Chondrocyte (in vitro differentiated cells): Measurements from ENCODE around the gene TRPV2. TPM values are rescaled to one million over a fixed set of nuclear protein-coding genes. Genes with fewer than 3 reads are reported as not detected.

Experiments used
- DNase-seq: peaks from one replicate; pipeline ENCODE4 v3.0.0; 2021; ENCODE audit warnings: mixed read lengths, low spot score
- H3K27ac Mint-ChIP-seq: one replicate; pipeline ENCODE4 v1.8.0; 2021; ENCODE audit warnings: mild to moderate bottlenecking, moderate library complexity, mixed read lengths; ENCODE audit not compliant: unreplicated experiment
- H3K27me3 Mint-ChIP-seq: 2 replicates; pipeline ENCODE4 v1.8.0; 2021; ENCODE audit warnings: low read depth, mixed read lengths
- H3K36me3 Mint-ChIP-seq: 2 replicates; pipeline ENCODE4 v1.8.0; 2021; ENCODE audit warnings: low read depth, mixed read lengths
- H3K4me1 Mint-ChIP-seq: 2 replicates; pipeline ENCODE4 v1.8.0; 2021; ENCODE audit warnings: low read depth, mild to moderate bottlenecking, mixed read lengths
- H3K4me3 Mint-ChIP-seq: one replicate; pipeline ENCODE4 v1.8.0; 2021; ENCODE audit warnings: mild to moderate bottlenecking, moderate library complexity, mixed read lengths; ENCODE audit not compliant: unreplicated experiment
- H3K9me3 Mint-ChIP-seq: 2 replicates; pipeline ENCODE4 v1.8.0; 2021; ENCODE audit warnings: low read depth, mixed read lengths
- CTCF ChIP-seq: fragments of 200-600 bp; sonication (generic); IDR thresholded peaks from 2 replicates; pipeline ENCODE4 v1.5.0; 2021; ENCODE audit warnings: antibody characterized with exemption, mild to moderate bottlenecking, moderate library complexity
- total RNA-seq: library from RNA; stranded (reverse); gene quantifications from 3 replicates; pipeline ENCODE4 v1.2.1, GENCODE V29; 2021

TRPV2 gene
- total RNA-seq, 1 donor from 2014 or later: 43.5 TPM

- H3K27me3 Mint-ChIP-seq: no peaks in the 10 kb centered on the region
- H3K4me1 Mint-ChIP-seq: peaks cover 42% of the 10 kb centered on the region
- H3K36me3 Mint-ChIP-seq: peaks cover 22% of the 10 kb centered on the region
- no peak overlapping the region for H3K4me3 Mint-ChIP-seq
- DNase-seq: no peak
- no peaks in the 10 kb centered on the region for H3K9me3 Mint-ChIP-seq
- no peak overlapping the region for H3K27ac Mint-ChIP-seq
- TF ChIP-seq CTCF: no peak
Measured at GRCh38 chr17:16443511-16444257, 28.3 kb downstream of the TRPV2 start.

- H3K4me1 Mint-ChIP-seq: peaks cover 42% of the 10 kb centered on the region
- H3K9me3 Mint-ChIP-seq: no peaks in the 10 kb centered on the region
- no peak overlapping the region for H3K4me3 Mint-ChIP-seq
- DNase-seq: no peak
- no peak overlapping the region for H3K27ac Mint-ChIP-seq
- peaks cover 22% of the 10 kb centered on the region for H3K36me3 Mint-ChIP-seq
- no peak for TF ChIP-seq CTCF
- no peaks in the 10 kb centered on the region for H3K27me3 Mint-ChIP-seq
Measured at GRCh38 chr17:16444258-16444886, 29.0 kb downstream of the TRPV2 start.

GRCh38 chr17:16446338-16446983 is 31.1 kb downstream of the TRPV2 start:
- Mint-ChIP-seq H3K36me3 (peaks cover 10% of the 10 kb centered on the region), H3K9me3 (no peaks in the 10 kb centered on the region), H3K27ac (no peak overlapping the region), H3K4me3 (no peak overlapping the region), H3K27me3 (no peaks in the 10 kb centered on the region), H3K4me1 (peaks cover 22% of the 10 kb centered on the region)
- no peak for DNase-seq
- peak; percentile 15 for TF ChIP-seq CTCF

- no peak for DNase-seq
- Mint-ChIP-seq H3K27ac (no peak overlapping the region), H3K4me1 (peaks cover 10% of the 10 kb centered on the region), H3K36me3 (peaks cover 4% of the 10 kb centered on the region), H3K4me3 (no peak overlapping the region), H3K9me3 (no peaks in the 10 kb centered on the region), H3K27me3 (no peaks in the 10 kb centered on the region)
- TF ChIP-seq CTCF: no peak
Measured at GRCh38 chr17:16447676-16448075, 32.3 kb downstream of the TRPV2 start.

- H3K9me3 Mint-ChIP-seq: no peaks in the 10 kb centered on the region
- H3K27ac Mint-ChIP-seq: no peak overlapping the region
- no peak for DNase-seq
Measured at GRCh38 chr17:16448490-16448889, 33.1 kb downstream of the TRPV2 start.

More at GRCh38 chr17:16448490-16448889, 33.1 kb downstream of the TRPV2 start:
- H3K27me3 Mint-ChIP-seq: no peaks in the 10 kb centered on the region
- H3K4me1 Mint-ChIP-seq: peaks cover 8% of the 10 kb centered on the region
- no peak overlapping the region for H3K4me3 Mint-ChIP-seq
- H3K36me3 Mint-ChIP-seq: peaks cover 2% of the 10 kb centered on the region
- no peak for TF ChIP-seq CTCF
